Activated T-cell treated with anti-CD3 and anti-CD28 coated beads, Interleukin-2, amount 50 U/mL, for 1 hour (primary cell): ENCODE measurements around the gene WWOX.

Experiments
- DNase-seq: peaks from one replicate; pipeline ENCODE4 v3.0.0-alpha.2; 2020

Gene WWOX

DNA sequence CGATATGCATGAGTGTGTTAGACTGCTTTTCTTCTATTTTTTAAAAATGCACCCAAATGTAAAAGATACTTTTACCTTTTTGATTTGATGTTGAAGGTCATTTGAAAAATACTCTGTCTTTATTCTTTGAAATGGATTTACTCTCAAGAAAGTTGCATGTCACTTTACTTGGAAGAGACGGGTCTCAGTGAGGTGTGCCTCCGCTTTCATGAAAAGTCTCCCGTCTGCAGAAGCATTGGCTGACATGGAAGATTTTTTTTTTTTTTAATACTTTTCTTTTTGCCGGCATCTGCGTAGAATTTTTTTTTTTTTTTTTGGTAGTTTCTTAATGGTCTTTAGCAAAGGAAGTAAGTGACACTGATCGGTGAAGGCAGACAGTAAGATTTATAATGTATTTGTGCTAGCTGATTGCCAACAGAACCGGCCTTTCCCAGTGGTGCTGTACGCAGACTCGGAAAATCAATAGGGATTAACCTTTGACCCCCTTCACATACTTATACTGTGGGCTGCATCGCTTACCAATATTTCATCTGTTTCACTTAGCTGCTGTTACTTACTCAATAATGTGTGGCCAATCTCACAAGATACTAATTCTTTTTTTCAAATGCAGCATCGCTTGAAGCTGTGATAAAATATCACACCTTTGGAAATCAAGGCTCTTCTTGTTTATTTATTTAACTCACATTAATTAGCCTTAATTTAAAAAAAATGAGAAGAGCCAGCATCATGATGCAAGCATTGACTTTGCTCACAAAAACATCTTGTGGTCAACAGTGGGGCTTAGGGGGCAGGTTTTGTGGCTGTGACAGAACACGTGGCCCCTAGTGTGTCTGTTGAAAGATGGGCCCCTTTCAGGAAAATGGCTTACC lies 383.9 kb downstream of the WWOX start:
- DNase-seq: no peak

DNA sequence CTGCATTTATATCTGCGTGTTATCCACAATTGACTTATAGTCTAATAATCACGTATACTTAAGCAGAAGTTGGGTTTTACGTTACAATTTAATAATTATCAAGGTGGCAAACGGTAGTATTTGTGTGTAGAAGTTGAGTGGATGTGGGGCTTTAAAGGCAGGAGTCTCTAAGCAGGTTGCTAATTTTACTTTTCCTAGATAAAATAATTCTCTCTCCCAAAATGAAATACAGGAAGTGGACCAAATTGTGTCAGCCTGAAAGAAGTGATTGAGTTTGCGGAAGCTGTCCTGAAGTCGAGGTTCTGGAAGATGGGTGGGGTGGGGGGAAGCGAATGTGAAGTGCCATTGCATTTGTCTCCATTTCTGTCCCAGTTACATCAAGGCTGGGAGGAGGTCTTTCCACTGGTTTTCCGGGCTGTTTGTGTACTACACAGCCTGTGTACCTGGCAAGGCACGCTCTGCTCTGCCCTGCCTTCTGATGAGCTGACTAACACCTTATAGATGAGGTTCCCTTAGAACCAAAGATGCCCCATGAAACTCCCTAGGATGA lies 385.1 kb downstream of the WWOX start:
- no peak for DNase-seq

DNA sequence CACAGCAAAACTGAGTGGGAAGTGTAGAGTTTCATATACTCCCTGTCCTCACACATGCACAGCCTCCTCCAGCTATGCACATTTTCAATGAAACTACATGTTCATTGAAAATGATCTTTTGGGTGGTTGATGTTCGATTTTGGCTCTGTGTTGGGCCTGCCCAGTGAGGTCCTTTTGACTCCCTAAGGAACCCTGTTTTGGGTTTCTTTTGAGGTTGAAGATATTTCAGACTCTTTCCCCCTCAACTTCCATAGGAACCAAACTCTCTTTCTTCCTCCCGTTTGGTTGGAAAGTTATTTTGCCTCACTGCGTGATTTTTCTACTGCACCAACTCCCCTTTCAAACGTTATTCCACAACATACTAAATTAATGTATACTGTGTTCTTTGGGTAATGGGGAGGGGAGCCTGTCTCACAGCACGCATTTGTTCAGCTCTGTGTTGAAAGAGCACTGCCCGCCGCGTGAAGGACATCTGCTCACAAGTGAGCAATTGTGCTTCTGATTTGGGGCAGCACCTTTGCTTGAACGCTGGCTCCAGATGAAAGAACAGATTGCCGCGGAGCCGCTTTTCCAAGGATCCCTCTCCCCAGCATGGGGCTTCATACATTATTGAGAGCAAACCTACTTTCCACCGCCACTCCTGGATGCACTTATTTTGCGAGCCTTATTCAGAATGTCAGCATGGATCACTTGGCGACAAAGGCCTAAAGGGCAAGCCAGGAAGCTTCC lies 385.9 kb downstream of the WWOX start:
- DNase-seq: no peak

DNA sequence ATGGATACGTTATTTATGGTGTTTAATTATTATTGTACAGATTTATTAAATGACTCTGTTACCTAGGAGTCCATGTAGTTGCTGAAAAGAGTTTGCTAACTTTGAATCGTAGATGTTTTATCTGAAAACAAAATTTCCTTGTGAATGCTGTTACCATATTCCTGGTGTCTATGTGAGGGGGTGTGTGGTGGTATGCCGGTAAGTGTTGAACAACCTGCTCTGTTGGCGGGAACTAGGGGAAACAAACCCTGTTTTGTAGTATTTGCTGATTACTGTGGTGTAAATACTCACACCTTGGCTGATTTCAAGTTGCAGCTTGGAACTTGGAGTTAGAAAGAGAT lies 386.4 kb downstream of the WWOX start:
- DNase-seq: no peak

DNA sequence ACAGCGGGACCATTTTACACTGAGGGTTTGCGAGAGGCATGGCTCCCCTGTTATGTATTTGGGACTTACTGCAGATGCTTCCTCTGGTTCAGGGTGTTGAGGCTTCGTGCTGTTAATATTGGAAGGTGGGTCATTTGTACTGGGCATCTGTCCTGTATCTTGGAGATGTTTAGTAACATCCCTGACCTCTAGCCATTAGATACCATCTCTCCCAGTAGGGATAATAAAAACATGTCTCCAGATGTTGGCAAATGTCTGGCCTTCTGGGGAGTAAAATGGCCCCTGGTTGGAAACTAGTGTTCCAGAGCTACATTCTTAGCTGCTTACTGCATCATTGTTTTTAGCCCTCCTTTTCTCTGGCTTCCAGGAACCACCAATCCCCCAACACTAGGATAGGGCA lies 388.0 kb downstream of the WWOX start:
- DNase-seq: no peak

DNA sequence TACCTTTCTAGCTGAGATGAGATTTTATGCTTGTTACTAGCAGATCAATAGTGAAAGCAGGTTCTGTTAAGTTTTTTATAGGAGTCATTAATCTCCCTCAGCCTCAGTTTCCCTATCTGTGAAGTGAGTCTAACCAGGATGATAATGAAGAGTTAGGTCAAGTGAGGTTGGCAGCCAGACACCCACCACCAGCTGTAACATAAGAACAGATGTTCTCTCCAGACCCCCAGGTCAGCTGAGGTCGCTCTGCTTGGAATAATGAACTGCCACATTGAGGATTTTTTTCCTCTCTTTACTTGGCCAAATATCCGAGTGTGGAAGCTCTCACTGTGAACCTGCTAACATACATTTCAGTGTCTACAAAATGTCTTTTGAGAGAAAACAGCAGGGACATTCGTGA lies 389.6 kb downstream of the WWOX start:
- no peak for DNase-seq

DNA sequence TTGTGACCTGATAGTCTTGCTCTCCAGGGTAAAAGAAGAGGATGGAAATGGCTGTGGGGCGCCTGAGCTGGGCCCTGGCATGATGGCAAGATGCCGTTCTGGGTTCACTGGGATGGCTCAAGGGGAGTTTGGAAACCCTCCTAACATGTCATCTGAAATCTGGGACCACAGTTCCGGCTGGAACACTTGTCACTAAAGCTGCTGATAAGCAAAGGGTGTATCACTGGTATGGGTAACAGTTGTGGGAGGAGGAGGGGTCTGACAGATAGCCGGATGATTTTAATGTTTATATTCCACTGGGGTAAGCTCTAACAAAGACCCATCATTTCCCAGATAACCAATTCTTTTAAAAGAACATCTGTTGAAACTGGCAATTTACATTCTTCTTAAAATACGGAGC lies 390.2 kb downstream of the WWOX start:
- no peak for DNase-seq

DNA sequence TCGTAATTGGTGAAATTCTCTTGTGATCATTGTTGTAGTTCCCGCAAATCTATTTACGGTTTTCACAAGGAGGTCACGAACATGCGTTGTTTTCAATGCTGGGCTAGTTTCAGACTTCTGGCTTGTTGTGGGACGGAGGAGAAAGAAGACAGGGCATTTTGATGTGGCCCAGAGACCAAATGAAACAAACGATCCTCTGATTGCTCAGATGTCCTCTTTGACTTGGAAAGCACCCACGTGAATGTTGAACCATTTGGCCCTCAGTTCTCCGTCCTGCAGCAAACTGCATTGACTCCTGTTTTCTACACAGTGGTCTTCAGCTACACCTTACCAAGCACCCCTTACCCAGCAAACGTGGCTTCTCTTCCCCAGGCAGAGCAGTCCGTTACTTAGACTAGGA lies 391.0 kb downstream of the WWOX start:
- no peak for DNase-seq

DNA sequence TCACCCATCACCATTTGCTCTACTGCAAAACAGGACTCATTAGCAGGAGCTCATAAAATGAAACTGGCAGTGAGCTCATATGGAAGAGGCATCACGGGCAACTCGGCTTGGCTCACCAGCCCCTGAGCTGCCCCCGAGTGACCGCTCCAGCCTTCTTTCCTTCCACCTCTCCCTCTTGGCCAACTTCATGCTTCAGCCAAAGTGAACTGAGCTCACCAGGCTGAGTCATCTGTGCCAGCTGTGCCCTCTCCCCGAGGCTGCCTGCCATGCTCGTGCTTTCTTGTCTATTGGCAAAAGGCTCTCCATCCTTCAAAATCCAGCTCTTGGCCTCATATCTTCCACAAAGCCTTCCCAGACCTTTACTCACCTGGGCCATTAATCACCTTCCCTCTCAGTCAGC lies 391.4 kb downstream of the WWOX start:
- DNase-seq: no peak

DNA sequence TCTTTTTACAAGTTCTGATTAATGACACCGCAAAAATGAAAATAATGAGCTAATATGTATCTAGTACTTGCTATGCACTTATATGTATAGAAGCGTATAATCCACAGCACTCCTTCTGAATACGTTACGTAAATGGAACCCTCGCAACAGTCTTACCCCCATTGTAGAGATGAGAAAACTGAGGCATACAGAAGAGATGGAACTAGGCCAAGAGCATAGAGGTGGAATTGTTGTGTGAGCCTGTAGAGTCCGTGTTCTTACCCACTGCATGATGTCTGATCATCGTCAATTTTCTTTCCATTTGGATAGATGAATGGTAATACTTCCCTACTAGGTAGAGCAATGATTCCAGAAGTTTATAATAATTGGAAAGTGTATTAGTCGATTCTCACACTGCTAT lies 394.1 kb downstream of the WWOX start:
- no peak for DNase-seq

DNA sequence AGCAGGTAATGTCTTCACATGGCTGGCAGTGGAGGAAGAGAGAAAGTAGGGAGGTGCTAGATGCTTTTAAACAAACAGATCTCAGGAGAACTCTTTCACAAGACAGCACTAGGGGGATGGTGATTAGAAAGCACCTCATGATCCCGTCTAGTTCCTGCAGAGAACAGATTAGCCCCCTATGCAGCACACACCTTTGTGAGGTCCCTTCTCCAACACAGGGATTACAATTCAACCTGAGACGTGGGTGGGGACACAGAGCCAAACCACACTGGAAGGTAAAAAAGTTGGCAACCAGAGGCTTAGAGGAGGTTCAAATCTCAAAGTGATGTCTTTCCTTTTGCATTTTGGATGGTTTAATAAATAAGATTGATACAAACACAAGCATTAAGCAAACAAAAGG lies 394.7 kb downstream of the WWOX start:
- DNase-seq: no peak

DNA sequence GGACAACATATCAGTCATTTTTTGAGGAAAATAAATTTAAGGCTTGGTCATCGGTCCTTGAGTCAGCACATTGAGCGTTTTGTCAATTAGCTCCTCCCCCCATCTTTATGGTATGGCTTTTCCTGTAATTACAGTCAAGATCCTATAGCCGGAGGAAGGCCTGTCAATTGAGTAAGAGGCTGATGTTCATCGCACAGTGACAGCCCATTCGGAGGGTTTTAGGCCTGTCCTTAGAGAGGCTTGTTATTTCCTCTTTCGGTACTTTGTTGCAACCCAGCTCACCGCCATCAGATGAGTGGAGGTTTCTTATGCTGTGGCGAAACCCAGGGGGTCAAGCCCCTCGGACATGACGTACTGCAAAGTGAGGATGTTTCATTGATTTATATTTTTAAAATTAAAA lies 395.2 kb downstream of the WWOX start:
- DNase-seq: no peak

DNA sequence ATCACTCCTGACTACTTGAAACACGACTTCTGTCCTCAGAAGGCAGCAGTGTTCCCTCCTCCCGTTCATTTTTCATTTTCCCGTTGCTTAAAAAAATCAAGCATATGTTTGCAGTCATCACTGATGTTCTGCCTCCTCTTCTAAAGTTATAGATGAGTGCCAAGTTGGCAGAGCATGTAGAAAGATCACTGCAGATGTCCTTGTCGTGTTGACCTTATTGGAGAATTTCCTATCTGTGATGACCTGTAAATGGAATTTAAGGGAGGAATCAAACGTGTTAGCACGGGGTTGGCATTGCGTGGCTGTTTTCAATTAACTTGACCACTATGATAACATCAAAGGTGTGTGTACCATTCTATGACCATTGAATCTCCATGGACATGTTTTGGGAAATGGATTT lies 396.7 kb downstream of the WWOX start:
- no peak for DNase-seq

DNA sequence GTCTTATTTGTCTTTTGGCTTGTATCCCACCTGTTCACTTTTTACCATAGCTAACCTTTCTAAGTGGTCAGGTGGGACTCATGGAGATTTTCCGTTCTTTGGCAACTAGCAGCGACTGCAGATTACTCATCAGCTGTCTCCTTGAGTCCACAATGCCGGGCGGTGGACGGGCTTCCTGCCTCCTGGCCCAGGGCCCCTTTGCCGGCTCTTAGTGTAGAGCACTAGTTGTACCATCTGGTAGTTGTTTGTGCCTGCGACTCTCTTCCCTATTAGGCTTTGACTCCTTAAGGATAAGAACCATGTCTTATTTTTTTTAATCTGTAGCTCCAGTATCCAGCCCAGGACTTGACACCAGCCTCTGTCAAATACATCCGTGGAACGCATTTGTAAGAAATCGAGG lies 399.9 kb downstream of the WWOX start:
- DNase-seq: no peak

DNA sequence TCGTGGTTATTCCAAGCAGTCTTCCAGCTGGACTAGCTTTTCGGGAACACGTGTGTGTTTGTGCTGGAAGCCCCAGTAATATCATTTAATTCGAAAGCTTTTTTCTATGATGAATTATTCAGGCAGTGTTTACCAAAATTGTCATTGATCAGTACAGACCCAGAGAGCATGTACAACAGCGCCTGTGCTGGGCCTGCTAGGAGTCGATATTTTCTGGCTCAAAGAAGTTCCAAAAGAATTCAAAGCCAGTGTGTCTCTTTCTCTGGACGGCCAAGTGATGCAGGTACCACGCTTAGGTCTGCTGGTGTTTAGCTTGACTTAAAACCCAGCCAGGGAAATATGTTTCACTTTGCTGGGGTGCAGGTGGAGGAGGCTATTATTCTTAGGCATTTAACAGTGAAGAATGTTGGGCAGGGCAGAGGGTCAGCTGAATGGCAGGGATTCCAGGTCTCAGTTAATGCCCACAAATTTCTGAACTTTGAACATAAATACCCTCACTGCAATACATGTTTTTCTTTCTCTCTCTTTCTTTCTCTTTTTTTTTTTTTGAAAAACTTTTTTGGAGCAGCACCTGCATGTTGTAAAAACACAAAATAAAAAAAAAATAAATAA lies 401.3 kb downstream of the WWOX start:
- DNase-seq: no peak

DNA sequence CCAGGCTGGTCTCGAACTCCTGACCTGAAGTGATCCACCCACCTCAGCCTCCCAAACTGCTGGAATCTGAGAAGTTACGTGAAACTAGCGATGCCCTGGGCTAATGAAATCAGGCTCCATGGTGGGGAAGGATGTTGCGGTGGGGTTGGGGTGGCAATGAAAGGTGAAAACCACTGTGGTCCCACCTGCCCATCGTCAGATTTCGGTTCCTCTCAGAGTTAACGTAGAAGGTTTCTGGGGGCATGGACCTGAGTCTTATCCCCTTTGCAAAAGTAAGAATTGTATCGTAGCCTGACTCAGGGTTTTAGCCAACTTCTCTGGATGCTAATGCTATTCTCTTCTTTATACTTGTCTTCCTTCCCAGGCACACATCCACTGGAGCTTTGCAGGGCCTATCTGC lies 402.3 kb downstream of the WWOX start:
- DNase-seq: no peak

DNA sequence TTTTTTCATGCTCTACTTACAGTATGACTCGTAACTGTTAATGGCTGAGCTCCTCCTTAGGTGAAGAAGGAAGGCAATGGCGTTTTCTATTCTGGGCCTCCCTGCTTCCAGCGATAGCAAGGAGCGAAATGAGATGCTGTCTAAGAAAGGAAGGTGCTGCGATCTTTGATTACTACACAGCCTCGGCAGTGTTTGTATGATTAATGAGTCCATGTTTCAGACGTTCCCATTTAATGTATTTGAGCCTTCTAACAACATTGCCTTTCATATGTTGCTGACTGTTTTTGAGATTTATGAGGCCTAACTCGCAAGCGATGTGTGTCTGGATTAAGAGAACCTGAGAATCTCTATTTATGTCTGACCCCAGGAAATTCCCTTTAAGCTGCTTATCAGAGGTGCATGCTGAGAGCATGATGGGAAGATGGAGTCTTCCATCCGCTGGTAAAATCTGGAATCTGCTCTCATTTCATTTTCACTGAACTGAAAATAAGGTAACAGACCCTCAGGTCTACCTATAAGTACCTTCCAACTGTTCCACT lies 403.4 kb downstream of the WWOX start:
- no peak for DNase-seq

DNA sequence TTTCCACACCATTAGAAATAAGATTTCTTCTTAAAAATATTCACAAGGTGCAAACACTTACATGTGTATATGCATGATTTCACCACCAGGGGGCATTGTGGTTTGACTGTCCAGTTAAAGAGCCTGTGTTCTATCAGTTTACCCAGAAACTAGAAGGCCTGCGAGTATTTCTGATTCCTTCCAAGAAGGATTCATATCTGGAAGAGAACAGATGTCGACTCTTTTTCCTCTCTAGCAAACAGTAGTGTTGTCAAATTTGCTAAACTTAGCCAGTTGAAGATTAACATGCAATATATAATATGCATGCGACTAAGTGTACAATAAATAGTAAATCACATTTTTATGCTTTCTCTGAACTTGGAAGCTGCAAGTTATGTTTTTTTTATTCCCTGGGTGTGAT lies 404.1 kb downstream of the WWOX start:
- DNase-seq: no peak

DNA sequence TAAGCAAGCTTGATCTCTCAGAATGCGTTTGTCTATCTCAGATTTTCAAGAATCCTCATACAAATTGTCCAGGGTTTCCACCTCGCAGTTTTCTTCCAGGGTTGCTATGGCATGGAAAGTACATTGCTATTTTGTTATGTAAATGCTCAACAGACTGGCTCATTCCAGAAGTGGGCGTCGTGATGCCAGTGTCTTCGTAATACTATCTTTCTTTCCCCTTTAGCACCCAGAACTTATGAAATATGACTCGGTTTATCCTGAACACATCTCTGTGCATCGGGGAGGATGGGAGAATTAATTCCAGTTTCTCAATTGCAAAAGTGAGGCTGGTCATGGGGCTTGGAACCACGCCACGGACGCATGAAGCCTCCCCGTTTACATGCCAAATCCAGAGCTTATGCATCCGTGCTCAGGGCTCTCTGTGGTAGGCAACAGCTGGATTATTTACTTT lies 405.0 kb downstream of the WWOX start:
- DNase-seq: no peak

DNA sequence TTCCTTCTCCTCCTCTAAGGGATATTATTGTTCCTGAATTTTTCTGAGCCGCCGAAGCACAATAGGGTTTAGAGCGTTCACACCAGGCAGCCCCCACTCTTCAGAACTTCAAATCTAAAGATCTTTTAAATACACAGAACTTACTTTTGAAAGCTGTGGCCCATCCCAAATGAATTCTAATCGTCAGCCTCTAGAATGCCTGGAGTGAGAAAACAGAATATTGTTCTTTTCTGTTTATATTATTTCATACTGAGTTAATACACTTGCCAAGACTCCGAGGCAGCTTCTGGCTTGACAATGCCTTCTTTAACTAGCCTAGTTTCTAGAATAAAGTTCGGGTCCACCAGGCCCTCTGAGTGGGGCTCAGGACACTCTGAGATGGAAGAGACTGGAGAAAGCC lies 405.6 kb downstream of the WWOX start:
- no peak for DNase-seq

DNA sequence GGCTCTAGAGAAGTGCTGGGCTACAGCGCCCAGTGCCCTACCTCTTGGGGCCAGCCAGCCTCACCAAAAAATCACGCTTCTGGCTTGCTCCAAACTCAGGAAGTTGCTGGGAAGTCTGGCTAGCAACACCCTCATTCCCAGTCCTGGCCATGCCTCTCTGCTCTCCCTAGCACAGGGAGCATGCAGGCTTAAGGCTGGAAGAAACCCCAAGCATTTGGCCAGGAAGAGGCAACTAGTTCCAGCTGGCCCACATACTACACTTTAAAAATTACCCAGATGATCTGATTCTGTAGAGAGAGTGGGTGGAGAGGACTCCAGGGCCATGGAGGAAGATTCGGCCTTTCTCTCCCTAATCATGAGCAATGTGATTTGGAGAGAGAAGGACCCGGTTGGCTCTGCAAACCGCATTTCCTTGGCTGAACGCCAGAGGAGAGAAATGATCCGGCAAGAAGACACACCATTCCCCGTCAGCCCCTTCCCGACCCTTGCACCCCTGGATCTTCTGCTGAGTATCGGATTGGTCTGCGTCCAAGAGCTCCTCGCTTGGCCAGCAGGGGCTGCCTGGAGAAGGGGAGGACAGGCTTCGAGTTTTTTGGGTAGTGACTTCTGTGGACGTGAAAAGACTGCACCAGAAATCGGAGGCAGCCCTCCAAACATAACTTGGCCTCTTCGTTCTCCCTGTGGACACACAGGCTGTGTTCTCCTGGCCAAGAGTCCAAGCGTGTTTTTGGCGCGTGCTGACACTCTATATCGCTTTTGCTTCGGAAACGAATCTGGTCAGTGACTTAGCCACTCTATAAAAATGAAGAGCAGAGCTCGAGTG lies 406.3 kb downstream of the WWOX start:
- DNase-seq: no peak

DNA sequence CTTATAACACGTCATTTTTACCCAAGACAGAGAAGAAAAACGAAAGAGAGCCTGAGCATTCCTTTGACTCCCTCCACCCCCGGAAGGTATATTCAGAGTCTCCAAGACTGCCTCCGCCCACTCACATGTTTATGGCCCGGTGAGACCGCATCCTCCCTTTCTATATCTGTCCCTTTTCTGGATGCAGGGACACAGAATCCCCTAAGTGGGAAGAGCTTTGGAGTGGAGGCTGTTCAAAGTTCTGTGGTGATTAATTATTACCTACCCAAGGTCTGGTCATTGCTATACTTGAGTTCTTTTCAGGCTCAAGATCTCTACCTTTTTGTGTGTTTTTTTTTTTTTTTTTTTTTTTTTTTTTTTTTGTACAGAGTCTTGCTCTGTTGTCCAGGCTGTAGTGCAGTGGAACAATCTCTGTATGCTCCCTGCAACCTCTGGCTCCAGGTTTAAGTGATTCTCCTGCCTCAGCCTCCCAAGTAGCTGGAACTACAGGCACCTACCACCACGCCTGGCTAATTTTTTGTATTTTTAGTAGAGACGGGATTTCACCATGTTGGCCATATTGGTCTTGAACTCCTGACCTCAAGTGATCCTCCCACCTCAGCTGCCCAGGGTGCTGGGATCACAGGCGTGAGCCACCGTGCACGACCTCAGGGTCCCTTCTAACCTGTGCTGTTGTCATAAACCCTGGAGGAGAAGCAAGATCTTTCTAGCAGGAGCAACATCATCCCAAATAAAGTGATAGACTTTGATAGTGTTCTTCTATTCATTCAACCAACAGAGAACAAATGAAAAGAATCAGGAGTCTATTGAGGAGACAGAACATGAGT lies 407.1 kb downstream of the WWOX start:
- DNase-seq: no peak
